WTC11 (cell line): ENCODE measurements around the gene KLB. TPM values are rescaled to one million over a fixed set of nuclear protein-coding genes. Genes with fewer than 3 reads are reported as not detected.
A peak's percentile ranks its signal among the peaks of the same experiment; 100 is the strongest.
"Not testable (repeated sequence)": the region's sequence is repeated elsewhere in the genome, so short reads cannot be mapped to it uniquely, and the experiment has no call there.

Experiments used
- ATAC-seq: fragments of 200-7000 bp; cut with Tn5 transposase; 2 replicates; pipeline ENCODE4 v1.10.0; 2021; ENCODE audit warnings: mild to moderate bottlenecking, moderate library complexity
- CTCF ChIA-PET: fragments of 300-600 bp; sonication (Branson Sonifier 250); formaldehyde crosslinking; loops from one replicate; lab custom pipeline; 2021; ENCODE audit warnings: antibody characterized with exemption; lab: Charles Lee
- POLR2A ChIA-PET: fragments of 350-600 bp; sonication (Branson Sonifier 250); formaldehyde crosslinking; loops from one replicate; lab custom pipeline; 2021; ENCODE audit warnings: antibody characterized with exemption; lab: Charles Lee
- DNase-seq: peaks from one replicate; pipeline ENCODE4 v3.0.0; 2021; ENCODE audit warnings: low spot score
- H3K27ac Mint-ChIP-seq: 2 replicates; pipeline ENCODE4 v1.8.0; 2021; ENCODE audit warnings: mixed read lengths
- H3K27me3 Mint-ChIP-seq: 2 replicates; pipeline ENCODE4 v1.8.0; 2021; ENCODE audit warnings: low read depth, mild to moderate bottlenecking, moderate library complexity, mixed read lengths
- H3K36me3 Mint-ChIP-seq: 2 replicates; pipeline ENCODE4 v1.8.0; 2021; ENCODE audit warnings: mixed read lengths
- H3K4me1 Mint-ChIP-seq: 2 replicates; pipeline ENCODE4 v1.8.0; 2022; ENCODE audit warnings: mixed read lengths
- H3K4me3 Mint-ChIP-seq: 2 replicates; pipeline ENCODE4 v1.8.0; 2021; ENCODE audit warnings: mild to moderate bottlenecking, moderate library complexity, mixed read lengths
- H3K9me3 Mint-ChIP-seq: 2 replicates; pipeline ENCODE4 v1.8.0; 2021; ENCODE audit warnings: mixed read lengths
- GABPB1 ChIP-seq: sonication (generic); formaldehyde crosslinking; IDR thresholded peaks from 2 replicates; pipeline ENCODE4 v1.8.1; 2023; ENCODE audit warnings: mild to moderate bottlenecking, missing genetic modification reagents
- KAT7 ChIP-seq: sonication (generic); formaldehyde crosslinking; IDR thresholded peaks from 2 replicates; pipeline ENCODE4 v1.8.1; 2023; ENCODE audit warnings: missing genetic modification reagents, mild to moderate bottlenecking, borderline replicate concordance
- NR1H2 ChIP-seq: sonication (generic); formaldehyde crosslinking; IDR thresholded peaks from 2 replicates; pipeline ENCODE4 v1.9.0; 2021; ENCODE audit warnings: mild to moderate bottlenecking, moderate library complexity, missing genetic modification reagents
- NR3C1 ChIP-seq: sonication (generic); formaldehyde crosslinking; conservative IDR thresholded peaks from 2 replicates; pipeline ENCODE4 v1.8.1; 2023; ENCODE audit warnings: low read depth, mild to moderate bottlenecking, missing genetic modification reagents
- PRRX2 ChIP-seq: fragments of 250-450 bp; sonication (Bioruptor Pico); IDR thresholded peaks from 2 replicates; pipeline ENCODE4 v1.8.0; 2021; ENCODE audit warnings: mild to moderate bottlenecking
- RELA ChIP-seq: sonication (generic); formaldehyde crosslinking; IDR thresholded peaks from 2 replicates; pipeline ENCODE4 v1.8.1; 2022; ENCODE audit warnings: missing genetic modification reagents, mild to moderate bottlenecking, borderline replicate concordance
- ZNF317 ChIP-seq: sonication (generic); formaldehyde crosslinking; IDR thresholded peaks from 2 replicates; pipeline ENCODE4 v1.8.1; 2023; ENCODE audit warnings: low read depth, mild to moderate bottlenecking, moderate library complexity, missing genetic modification reagents, borderline replicate concordance
- total RNA-seq: library from RNA; stranded (reverse); gene quantifications from 3 replicates; pipeline ENCODE4 v1.2.3, GENCODE V29; 2021
- TF ChIP-seq, protein P1 (sequence below): sonication (generic); formaldehyde crosslinking; IDR thresholded peaks from 2 replicates; pipeline ENCODE4 v1.8.0; 2023; ENCODE audit warnings: missing genetic modification reagents
- TF ChIP-seq, protein P2 (sequence below): fragments of 250-450 bp; sonication (Bioruptor Pico); IDR thresholded peaks from 2 replicates; pipeline ENCODE4 v1.9.0; 2021; ENCODE audit warnings: mild to moderate bottlenecking
- TF ChIP-seq, protein P3 (sequence below): sonication (generic); formaldehyde crosslinking; IDR thresholded peaks from 2 replicates; pipeline ENCODE4 v1.8.0; 2022; ENCODE audit warnings: mild to moderate bottlenecking, missing genetic modification reagents
- TF ChIP-seq, protein P4 (sequence below): sonication (generic); formaldehyde crosslinking; IDR thresholded peaks from 2 replicates; pipeline ENCODE4 v1.8.0; 2022; ENCODE audit warnings: mild to moderate bottlenecking, missing genetic modification reagents

KLB gene
- total RNA-seq, 1 experiment from 2014 or later, result not detected

DNA sequence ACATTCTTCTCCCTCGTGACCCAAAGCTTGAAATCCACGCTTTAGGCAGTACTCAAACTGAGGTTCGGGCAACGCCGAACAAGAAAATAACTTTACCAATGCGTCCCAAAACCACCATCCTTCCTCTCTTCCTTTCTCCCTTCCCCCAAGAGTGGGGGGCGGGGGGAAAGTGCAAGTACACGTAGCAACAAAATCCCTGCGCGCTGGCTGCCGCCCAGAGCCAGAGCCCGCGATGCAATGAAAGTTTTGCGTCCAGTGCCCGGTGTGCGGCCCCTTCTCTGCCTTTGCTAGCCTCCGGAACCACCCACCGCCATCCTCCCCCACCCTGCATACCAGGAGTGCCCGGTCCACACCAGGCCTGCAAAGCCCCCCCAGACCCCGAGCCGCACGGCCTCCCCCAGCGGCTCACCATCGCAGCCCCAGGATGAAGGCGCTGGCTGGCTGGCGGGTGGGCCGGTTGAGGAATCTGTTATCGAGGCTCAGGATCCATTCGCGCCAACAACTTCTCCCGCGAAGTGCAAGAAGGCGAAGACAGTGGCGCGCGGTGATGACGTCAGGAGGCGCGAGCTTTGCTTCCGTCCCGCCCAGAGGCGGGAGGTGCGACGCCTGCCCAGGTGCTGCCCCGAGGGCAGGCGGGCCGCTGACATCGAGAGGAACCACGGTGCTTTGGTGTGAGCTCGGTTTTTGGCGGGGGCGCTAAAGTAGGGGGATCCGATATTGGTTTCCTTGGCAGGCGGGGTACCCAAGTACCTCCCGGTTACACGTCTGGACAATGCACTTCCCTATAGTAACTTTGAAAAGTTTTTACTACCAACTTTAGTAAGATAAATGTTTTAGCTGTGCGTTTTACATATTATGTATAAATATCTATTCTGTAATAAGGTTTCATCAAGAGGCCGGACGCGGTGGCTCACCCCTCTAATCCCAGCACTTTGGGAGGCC, 40.6 kb upstream of the KLB start, which contains the start of gene RFC1 (continued):
- TF ChIP-seq, protein P1, sequence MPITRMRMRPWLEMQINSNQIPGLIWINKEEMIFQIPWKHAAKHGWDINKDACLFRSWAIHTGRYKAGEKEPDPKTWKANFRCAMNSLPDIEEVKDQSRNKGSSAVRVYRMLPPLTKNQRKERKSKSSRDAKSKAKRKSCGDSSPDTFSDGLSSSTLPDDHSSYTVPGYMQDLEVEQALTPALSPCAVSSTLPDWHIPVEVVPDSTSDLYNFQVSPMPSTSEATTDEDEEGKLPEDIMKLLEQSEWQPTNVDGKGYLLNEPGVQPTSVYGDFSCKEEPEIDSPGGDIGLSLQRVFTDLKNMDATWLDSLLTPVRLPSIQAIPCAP, result peak; percentile 99

DNA sequence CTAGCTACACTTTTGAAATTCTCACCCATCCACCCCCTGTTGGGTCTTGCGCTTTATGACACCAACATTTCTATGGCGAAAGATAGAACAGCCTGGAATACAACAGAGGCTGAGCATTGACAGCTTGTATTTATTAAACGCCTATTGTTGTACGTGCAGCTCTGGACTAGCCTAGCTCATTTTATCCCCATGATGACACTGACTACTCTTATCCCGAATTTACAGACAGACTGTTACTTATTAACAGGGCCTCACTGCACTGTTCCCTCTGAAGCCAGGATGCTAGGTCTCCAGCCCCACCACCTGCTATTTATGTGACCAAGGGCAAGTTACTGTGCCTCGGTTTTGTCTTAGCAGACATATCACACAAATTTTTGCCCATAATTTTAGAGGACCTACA, 39.6 kb upstream of the KLB start:
- Mint-ChIP-seq H3K27ac (no peak overlapping the region), H3K27me3 (peaks cover 45% of the 10 kb centered on the region), H3K36me3 (peaks cover 19% of the 10 kb centered on the region), H3K9me3 (peaks cover 27% of the 10 kb centered on the region), H3K4me1 (peaks cover 8% of the 10 kb centered on the region), H3K4me3 (no peak overlapping the region)
- TF ChIP-seq GABPB1 (CRISPR knock-in tag) (peak; percentile 34; the same call in 1 of the 2 replicates), RELA (CRISPR knock-in tag) (no peak)
- ATAC-seq (no peak), DNase-seq (no peak)
- ChIA-PET CTCF (interaction anchor here (0.8 to 1.5 kb wide), 2 partner anchors 60 to 79 kb away, joined by 3 to 5 read pairs; no protein-coding TSS in a partner anchor), POLR2A (interaction anchor here (2.1 kb wide), 1 partner anchor 92 kb away, joined by 6 read pairs; the partner anchor contains the start of genes LIAS and RPL9)

DNA sequence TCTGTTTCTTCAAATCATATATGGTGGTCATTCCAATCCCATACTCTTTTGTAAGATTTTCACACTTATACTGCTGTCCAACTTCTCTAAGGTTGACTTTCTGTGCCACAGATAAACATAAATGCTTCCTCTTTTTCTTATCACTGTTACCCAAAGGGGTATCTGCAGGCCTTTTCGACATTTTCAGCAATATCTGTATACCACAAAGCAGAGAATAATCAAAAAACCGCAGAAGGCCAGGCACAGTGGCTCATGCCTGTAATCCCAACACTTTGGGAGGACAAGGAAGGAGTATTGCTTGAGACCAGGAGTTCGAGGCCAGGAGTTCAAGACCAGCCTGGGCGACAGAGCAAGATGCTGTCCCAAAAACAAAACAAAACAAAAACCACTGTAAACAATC, 37.4 kb upstream of the KLB start:
- TF ChIP-seq NR3C1 (CRISPR knock-in tag) (no peak), PRRX2 (CRISPR knock-in tag) (no peak), ZNF317 (CRISPR knock-in tag) (no peak), KAT7 (no peak), NR1H2 (no peak)
- TF ChIP-seq, protein P2, sequence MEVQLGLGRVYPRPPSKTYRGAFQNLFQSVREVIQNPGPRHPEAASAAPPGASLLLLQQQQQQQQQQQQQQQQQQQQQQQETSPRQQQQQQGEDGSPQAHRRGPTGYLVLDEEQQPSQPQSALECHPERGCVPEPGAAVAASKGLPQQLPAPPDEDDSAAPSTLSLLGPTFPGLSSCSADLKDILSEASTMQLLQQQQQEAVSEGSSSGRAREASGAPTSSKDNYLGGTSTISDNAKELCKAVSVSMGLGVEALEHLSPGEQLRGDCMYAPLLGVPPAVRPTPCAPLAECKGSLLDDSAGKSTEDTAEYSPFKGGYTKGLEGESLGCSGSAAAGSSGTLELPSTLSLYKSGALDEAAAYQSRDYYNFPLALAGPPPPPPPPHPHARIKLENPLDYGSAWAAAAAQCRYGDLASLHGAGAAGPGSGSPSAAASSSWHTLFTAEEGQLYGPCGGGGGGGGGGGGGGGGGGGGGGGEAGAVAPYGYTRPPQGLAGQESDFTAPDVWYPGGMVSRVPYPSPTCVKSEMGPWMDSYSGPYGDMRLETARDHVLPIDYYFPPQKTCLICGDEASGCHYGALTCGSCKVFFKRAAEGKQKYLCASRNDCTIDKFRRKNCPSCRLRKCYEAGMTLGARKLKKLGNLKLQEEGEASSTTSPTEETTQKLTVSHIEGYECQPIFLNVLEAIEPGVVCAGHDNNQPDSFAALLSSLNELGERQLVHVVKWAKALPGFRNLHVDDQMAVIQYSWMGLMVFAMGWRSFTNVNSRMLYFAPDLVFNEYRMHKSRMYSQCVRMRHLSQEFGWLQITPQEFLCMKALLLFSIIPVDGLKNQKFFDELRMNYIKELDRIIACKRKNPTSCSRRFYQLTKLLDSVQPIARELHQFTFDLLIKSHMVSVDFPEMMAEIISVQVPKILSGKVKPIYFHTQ (CRISPR knock-in tag), result no peak
- TF ChIP-seq, protein P3, sequence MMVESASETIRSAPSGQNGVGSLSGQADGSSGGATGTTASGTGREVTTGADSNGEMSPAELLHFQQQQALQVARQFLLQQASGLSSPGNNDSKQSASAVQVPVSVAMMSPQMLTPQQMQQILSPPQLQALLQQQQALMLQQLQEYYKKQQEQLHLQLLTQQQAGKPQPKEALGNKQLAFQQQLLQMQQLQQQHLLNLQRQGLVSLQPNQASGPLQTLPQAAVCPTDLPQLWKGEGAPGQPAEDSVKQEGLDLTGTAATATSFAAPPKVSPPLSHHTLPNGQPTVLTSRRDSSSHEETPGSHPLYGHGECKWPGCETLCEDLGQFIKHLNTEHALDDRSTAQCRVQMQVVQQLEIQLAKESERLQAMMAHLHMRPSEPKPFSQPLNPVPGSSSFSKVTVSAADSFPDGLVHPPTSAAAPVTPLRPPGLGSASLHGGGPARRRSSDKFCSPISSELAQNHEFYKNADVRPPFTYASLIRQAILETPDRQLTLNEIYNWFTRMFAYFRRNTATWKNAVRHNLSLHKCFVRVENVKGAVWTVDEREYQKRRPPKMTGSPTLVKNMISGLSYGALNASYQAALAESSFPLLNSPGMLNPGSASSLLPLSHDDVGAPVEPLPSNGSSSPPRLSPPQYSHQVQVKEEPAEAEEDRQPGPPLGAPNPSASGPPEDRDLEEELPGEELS (CRISPR knock-in tag), result no peak
- TF ChIP-seq, protein P4, sequence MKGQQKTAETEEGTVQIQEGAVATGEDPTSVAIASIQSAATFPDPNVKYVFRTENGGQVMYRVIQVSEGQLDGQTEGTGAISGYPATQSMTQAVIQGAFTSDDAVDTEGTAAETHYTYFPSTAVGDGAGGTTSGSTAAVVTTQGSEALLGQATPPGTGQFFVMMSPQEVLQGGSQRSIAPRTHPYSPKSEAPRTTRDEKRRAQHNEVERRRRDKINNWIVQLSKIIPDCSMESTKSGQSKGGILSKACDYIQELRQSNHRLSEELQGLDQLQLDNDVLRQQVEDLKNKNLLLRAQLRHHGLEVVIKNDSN (CRISPR knock-in tag), result no peak
- Mint-ChIP-seq H3K4me1 (peaks cover 8% of the 10 kb centered on the region), H3K36me3 (peaks cover 21% of the 10 kb centered on the region), H3K9me3 (peaks cover 37% of the 10 kb centered on the region), H3K27me3 (peaks cover 45% of the 10 kb centered on the region), H3K27ac (no peak overlapping the region), H3K4me3 (no peak overlapping the region)
- ChIA-PET CTCF (interaction anchor here (0.6 kb wide), 2 partner anchors 51 to 1139 kb away, joined by 4 to 5 read pairs; no protein-coding TSS in a partner anchor), POLR2A (no interaction called here)
- DNase-seq, result no peak
- ATAC-seq, result no peak

DNA sequence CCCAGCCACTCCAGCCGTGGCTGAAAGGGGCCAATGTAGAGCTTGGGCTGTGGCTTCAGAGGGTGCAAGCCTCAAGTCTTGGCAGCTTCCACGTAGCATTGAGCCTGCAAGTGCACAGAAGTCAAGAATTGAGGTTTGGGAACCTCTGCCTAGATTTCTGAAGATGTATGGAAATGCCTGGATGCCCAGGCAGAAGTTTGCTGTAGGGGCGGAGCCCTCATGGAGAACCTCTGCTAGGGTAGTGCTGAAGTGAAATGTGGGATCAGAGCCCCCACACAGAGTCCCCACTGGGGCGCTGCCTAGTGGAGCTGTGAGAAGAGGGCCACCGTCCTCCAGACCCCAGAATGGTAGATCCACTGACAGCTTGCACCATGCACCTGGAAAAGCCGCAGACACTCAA, 35.5 kb upstream of the KLB start:
- POLR2A ChIA-PET, H3K27ac Mint-ChIP-seq, H3K4me1 Mint-ChIP-seq, ATAC-seq, H3K4me3 Mint-ChIP-seq, DNase-seq, CTCF ChIA-PET: not testable (repeated sequence)
- peaks cover 21% of the 10 kb centered on the region for H3K36me3 Mint-ChIP-seq
- peaks cover 37% of the 10 kb centered on the region for H3K9me3 Mint-ChIP-seq
- H3K27me3 Mint-ChIP-seq, result peaks cover 44% of the 10 kb centered on the region
